GM20431 (cell line): ENCODE measurements around the gene DBN1.
"Not testable (repeated sequence)": the region's sequence is repeated elsewhere in the genome, so short reads cannot be mapped to it uniquely, and the experiment has no call there.

Experiments used
- in situ Hi-C: fragments of 300-500 bp; cut with MseI, MboI; formaldehyde crosslinking; loops from one replicate; pipeline ENCODE4 v1.15.0; 2020; ENCODE audit warnings: low sequenced_read_pairs; ENCODE audit not compliant: unreplicated experiment

DBN1 gene

DNA sequence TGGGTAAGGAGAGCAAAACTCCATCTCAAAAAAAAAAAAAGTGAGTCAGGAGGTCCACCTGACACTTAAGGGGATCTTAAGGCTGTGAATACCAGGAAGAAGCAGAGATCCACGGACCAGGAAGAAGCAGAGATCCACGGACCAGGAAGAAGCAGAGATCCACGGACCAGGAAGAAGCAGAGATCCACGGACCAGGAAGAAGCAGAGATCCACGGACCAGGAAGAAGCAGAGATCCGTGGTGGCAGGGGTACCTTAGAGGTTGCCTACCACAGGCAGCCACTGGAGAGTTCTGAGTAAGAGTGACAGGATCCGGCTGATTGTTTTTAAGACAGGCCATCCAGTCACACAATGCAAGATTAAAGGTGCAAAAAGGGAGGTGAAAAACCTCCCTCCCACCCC lies 53.0 kb downstream of the DBN1 start:
- in situ Hi-C loops = not testable (repeated sequence)

DNA sequence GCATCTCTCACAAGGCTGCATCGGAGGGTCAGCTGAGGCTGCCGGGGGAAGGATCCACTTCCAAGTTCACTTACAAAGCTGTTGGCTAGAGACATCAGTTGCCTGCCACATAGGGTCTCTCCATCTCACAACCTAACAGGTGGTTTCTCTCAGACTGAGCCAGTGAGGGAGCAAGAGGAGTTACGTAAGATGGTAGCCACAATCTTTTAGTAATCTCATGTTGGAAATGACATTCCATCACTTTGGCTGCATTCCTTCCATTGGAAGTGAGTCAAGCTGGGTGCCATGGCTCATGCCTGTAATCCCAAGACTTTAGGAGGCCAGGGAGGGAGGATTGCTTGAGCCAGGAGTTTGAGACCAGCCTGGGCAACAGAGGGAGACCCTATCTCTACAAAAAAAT lies 54.4 kb downstream of the DBN1 start:
- in situ Hi-C loops = no loop called here

DNA sequence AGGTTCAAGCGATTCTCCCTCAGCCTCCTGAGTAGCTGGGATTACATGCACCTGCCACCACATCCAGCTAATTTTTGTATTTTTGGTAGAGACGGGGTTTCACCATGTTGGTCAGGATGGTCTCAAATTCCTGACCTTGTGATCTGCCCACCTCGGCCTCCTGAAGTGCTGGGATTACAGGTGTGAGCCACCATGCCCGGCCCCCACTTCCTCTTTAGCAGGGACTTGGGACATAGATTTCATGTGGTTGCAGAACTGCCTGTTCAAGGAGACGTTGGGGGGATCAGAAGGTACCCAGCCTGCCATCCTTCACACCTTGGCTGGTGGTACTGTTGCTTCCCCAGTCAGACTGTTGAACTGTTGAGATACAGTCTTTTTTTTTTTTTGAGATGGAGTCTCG lies 56.4 kb downstream of the DBN1 start:
- in situ Hi-C loops = not testable (repeated sequence)

DNA sequence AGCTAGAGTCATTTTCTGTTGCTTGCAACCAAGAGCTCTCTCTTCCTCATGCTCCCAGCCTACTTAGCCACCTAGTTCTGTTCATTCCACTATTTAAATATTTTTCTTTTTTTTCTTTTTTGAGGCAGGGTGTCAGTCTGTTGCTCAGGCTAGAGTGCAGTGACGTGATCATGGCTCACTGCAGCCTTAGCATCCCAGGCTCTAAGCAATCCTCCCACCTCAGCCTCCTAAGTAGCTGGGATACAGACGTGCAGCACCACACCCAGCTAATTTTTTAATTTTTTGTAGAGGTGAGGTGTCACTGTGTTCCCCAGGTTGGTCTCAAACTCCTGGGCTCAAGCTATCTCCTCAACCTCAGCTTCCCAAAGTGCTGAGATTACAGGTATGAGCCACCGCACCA lies 59.0 kb downstream of the DBN1 start:
- in situ Hi-C loops = no loop called here

DNA sequence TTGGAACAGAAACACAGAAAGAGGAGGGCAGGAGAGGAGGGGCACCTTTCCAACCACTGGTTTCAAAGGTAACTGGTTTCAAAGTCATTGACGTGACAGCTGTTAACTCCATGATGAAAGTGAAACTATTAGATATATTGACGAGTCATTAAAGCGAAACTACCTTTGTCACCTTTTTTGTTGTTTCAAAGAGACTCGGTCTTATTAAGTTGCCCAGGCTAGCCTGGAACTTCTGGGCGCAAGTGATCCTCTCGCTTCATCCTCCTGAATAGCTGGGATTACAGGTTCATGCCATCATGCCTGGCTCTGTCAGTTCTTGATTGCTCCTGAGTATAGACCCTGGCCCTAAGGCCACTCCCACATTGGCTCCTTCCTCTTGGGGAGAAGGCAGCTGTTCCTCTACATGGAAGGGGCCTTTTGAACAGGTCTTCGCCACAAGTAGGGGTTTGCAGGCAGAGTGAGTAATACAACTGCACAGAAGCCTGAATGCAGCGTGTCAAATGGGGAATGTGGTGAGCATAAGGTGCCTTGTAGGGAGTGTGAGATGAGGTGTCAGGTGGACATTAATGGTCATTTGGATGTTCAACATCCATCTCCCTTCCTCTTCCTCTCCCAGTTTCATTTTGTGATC lies 60.7 kb downstream of the DBN1 start:
- in situ Hi-C loops = no loop called here

DNA sequence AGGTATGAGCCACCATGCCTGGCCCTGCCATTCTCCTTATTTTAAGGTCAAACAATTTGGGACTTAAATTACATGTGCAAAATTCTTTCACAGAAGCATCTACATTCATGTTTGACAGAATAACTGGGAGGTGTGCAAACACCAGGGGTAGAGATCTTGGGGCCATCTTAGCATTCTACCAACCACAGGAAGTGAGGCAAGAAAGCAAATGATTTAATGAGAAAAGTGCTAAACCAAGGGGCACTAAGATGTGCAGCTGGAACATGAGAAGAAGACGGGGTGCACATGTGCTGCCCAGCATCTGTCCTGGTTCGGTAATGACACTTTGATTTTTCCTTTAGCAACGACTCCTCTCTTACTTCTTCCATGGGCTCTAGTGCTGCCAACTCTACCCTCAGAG lies 62.9 kb downstream of the DBN1 start:
- in situ Hi-C loops = no loop called here

DNA sequence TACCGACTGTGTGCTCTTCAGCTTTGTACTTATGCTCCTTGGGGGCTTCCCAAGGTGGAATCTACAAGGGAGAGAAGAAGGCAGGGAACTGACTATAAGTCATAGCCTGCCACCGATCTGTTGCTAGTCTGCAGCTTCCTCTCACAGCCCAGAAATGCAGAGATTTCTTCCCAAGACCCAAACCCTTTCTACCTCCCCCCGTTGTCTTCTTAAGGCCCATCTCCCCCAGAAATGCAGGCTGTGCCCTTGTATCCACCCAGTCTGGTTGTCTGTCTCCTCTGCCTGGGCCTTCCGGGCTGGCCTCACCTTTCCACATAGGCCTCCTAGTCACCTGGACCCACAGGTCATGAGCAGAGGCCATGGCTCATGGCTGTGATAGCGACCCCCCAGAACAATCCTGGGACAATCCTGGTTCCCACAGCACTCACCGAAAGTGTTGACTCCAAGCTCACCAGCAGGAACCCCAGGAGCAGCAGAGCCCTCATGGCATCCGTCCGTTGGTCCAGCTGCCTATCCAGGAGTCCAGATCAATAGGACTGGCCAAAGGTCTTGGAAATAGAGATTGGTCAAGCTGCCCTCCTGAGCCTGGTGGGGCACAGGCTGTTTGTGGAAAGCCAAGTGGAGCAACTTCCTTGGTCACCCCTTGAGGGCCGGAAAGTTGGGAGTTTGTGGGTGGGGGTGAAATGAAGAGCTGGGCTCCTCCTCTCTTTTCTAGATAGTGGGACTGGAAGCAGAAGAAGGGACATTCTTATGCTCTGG lies 64.2 kb downstream of the DBN1 start, which contains the start of gene F12:
Gene F12, minus strand, starts transcription at position 522 of the 759 bp plus-strand sequence. Its CDS starts 37 bp downstream, at position 485.
- in situ Hi-C loops = loop anchor here (10.0 kb wide), 1 partner anchor 46 kb away; no protein-coding TSS in a partner anchor
